CD14-positive monocyte (primary cell): ENCODE results near the gene PEAK1. TPM values are rescaled to one million over a fixed set of nuclear protein-coding genes. Genes with fewer than 3 reads are reported as not detected.

Experiments used
- DNase-seq, 3 donors: peaks; one replicate each; pipeline ENCODE4 v3.0.0-alpha.2; 2011 to 2022
- H2AFZ ChIP-seq: 2 replicates; pipeline ENCODE4 v1.6.0; 2012; ENCODE audit warnings: mild to moderate bottlenecking, low read depth, low read length, inconsistent platforms; ENCODE audit not compliant: insufficient read depth, poor library complexity, severe bottlenecking
- H3K27ac ChIP-seq, 2 donors: 1 replicate in 1 of 2; 2 replicates in 1 of 2; pipeline ENCODE4 v1.5.1; 2012 to 2013; ENCODE audit warnings: low read length in 2 of 2, control low read depth in 1 of 2, inconsistent platforms in 1 of 2, low read depth in 1 of 2, mild to moderate bottlenecking in 1 of 2
- H3K27me3 ChIP-seq, 2 donors: one replicate each; pipeline versions ENCODE4 v1.6.0 to v1.6.1; 2011 to 2013; ENCODE audit warnings: low read length in 2 of 2; ENCODE audit not compliant: control insufficient read depth in 2 of 2, insufficient read depth in 2 of 2
- H3K36me3 ChIP-seq, 2 donors: replicated peaks in 1 of 2; 1 replicate in 1 of 2; 2 replicates in 1 of 2; pipeline versions ENCODE4 v1.5.1 to v1.6.1; 2012 to 2013; ENCODE audit warnings: low read length in 2 of 2, control low read depth in 1 of 2, inconsistent platforms in 1 of 2, mild to moderate bottlenecking in 1 of 2; ENCODE audit not compliant: insufficient read depth in 2 of 2, control insufficient read depth in 1 of 2
- H3K4me1 ChIP-seq, 2 donors: 1 replicate in 1 of 2; 2 replicates in 1 of 2; pipeline versions ENCODE4 v1.5.1 to v1.6.1; 2012 to 2013; ENCODE audit warnings: low read length in 2 of 2, control low read depth in 1 of 2, inconsistent platforms in 1 of 2, mild to moderate bottlenecking in 1 of 2, moderate library complexity in 1 of 2; ENCODE audit not compliant: insufficient read depth in 2 of 2, control insufficient read depth in 1 of 2
- H3K4me2 ChIP-seq: replicated peaks from 2 replicates; pipeline ENCODE3; 2012; ENCODE audit warnings: low read length, moderate library complexity, mild to moderate bottlenecking; ENCODE audit not compliant: poor library complexity, severe bottlenecking; ENCODE audit errors: extremely low read depth
- H3K4me3 ChIP-seq, 3 experiments: fragments of 200-600 bp in 1 of 3; sonication (generic) in 1 of 3; replicated peaks in 1 of 3; 1 replicate in 2 of 3; 2 replicates in 1 of 3; pipeline ENCODE4 v1.5.1; 2011 to 2013; ENCODE audit warnings: low read length in 3 of 3, mild to moderate bottlenecking in 3 of 3, control low read depth in 2 of 3, low read depth in 2 of 3, inconsistent platforms in 1 of 3, moderate library complexity in 1 of 3
- H3K79me2 ChIP-seq: 2 replicates; pipeline ENCODE4 v1.6.0; 2012; ENCODE audit warnings: mild to moderate bottlenecking, control low read depth, inconsistent platforms, low read length, moderate library complexity; ENCODE audit not compliant: insufficient read depth
- H3K9ac ChIP-seq: 2 replicates; pipeline ENCODE4 v1.6.0; 2017; ENCODE audit warnings: low read length, mild to moderate bottlenecking; ENCODE audit not compliant: insufficient read depth, poor library complexity, severe bottlenecking
- H3K9me3 ChIP-seq, 2 donors: replicated peaks in 1 of 2; 1 replicate in 1 of 2; 2 replicates in 1 of 2; pipeline versions ENCODE4 v1.5.1 to v1.6.1; 2012 to 2013; ENCODE audit warnings: low read length in 2 of 2, control low read depth in 1 of 2; ENCODE audit not compliant: control insufficient read depth in 1 of 2, insufficient read depth in 1 of 2
- H4K20me1 ChIP-seq: 2 replicates; pipeline ENCODE4 v1.6.0; 2012; ENCODE audit warnings: mild to moderate bottlenecking, low read length, control low read depth, moderate library complexity; ENCODE audit not compliant: insufficient read depth
- H3K27ac Mint-ChIP-seq, 7 donors: one replicate each; pipeline ENCODE4 v1.8.0; 2020; ENCODE audit warnings: mild to moderate bottlenecking in 7 of 7, mixed read lengths in 7 of 7, moderate library complexity in 6 of 7, inconsistent platforms in 2 of 7
- H3K27me3 Mint-ChIP-seq, 3 donors: one replicate each; pipeline ENCODE4 v1.8.0; 2021 to 2022; ENCODE audit warnings: low read depth in 3 of 3, mild to moderate bottlenecking in 3 of 3, mixed read lengths in 3 of 3, moderate library complexity in 3 of 3, inconsistent platforms in 1 of 3
- H3K36me3 Mint-ChIP-seq, 2 donors: one replicate each; pipeline ENCODE4 v1.8.0; 2020; ENCODE audit warnings: mixed read lengths in 2 of 2, inconsistent platforms in 1 of 2, mild to moderate bottlenecking in 1 of 2
- H3K4me1 Mint-ChIP-seq: one replicate; pipeline ENCODE4 v1.8.0; 2020; ENCODE audit warnings: mild to moderate bottlenecking, mixed read lengths
- H3K4me3 Mint-ChIP-seq, 2 donors: one replicate each; pipeline ENCODE4 v1.8.0; 2020; ENCODE audit warnings: mild to moderate bottlenecking in 2 of 2, mixed read lengths in 2 of 2, moderate library complexity in 1 of 2
- H3K9me3 Mint-ChIP-seq, 7 donors: one replicate each; pipeline ENCODE4 v1.8.0; 2020 to 2022; ENCODE audit warnings: mixed read lengths in 7 of 7, mild to moderate bottlenecking in 6 of 7, moderate library complexity in 6 of 7, inconsistent platforms in 2 of 7
- CTCF ChIP-seq: fragments of 200-600 bp; IDR thresholded peaks from one replicate; pipeline ENCODE4 v1.8.0; 2022; ENCODE audit warnings: antibody characterized with exemption, mild to moderate bottlenecking
- WGBS: methylation state at CpG from one replicate; pipeline ENCODE4 v1.1.5; 2013; ENCODE audit warnings: missing lambda C conversion rate; ENCODE audit not compliant: insufficient coverage; 5-methylcytosine and 5-hydroxymethylcytosine counted together
- intact Hi-C, 2 donors: fragments of 100-400 bp; cut with micrococcal nuclease; formaldehyde crosslinking; loops; one replicate each; pipeline versions ENCODE4 v1.15.0 to v1.15.1; 2023
- polyA plus RNA-seq, 3 donors: library from polyadenylated mRNA; depleted of rRNA in 1 of 3; unstranded in 2 of 3; stranded (reverse) in 1 of 3; fragments of 300-500 nt in 2 of 3; fragments of >200 nt in 1 of 3; fragmentation: Illumina TruSeq in 2 of 3; gene quantifications; 1 replicate in 2 of 3; 2 replicates in 1 of 3; pipeline ENCODE4 v1.2.3, GENCODE V29; 2012 to 2021

The PEAK1 gene
- polyA plus RNA-seq, 3 donors, result 0.85 to 8.7 (median 1.1) TPM

- Mint-ChIP-seq H3K36me3 (no peaks in the 10 kb centered on the region), H3K27me3 (peaks cover 0 to 2% (median 0%) of the 10 kb centered on the region in 3 donors), H3K9me3 (peaks cover 0 to 5% (median 0%) of the 10 kb centered on the region in 7 donors), H3K4me1 (no peaks in the 10 kb centered on the region), H3K4me3 (no peak overlapping the region), H3K27ac (no peak overlapping the region)
- Histone ChIP-seq H3K4me1 (no peaks in the 10 kb centered on the region), H3K27ac (no peak overlapping the region), H3K79me2 (no peaks in the 10 kb centered on the region), H3K4me2 (no peak overlapping the region), H3K9me3 (no peaks in the 10 kb centered on the region), H3K9ac (no peak overlapping the region), H2AFZ (no peak overlapping the region), H4K20me1 (peaks cover under 1% of the 10 kb centered on the region), H3K4me3 (no peak overlapping the region), H3K36me3 (no peaks in the 10 kb centered on the region), H3K27me3 (no peaks in the 10 kb centered on the region)
- no peak for TF ChIP-seq CTCF
- intact Hi-C loops, result no loop called here
- no CpG with 5 or more reads among the region's 1 CpG for WGBS
- DNase-seq, result no peak
Observed at GRCh38 chr15:77375133-77375532, 44.8 kb downstream of the PEAK1 start.

GRCh38 chr15:77373441-77373840 is 46.5 kb downstream of the PEAK1 start:
- Mint-ChIP-seq H3K9me3 (peaks cover 0 to 5% (median 0%) of the 10 kb centered on the region in 7 donors), H3K27ac (no peak overlapping the region), H3K4me3 (no peak overlapping the region), H3K36me3 (no peaks in the 10 kb centered on the region), H3K27me3 (peaks cover 0 to 2% (median 0%) of the 10 kb centered on the region in 3 donors), H3K4me1 (no peaks in the 10 kb centered on the region)
- intact Hi-C loops, result no loop called here
- DNase-seq, result no peak
- Histone ChIP-seq H3K27ac (no peak overlapping the region), H2AFZ (no peak overlapping the region), H3K9me3 (no peaks in the 10 kb centered on the region), H3K9ac (no peak overlapping the region), H3K4me3 (no peak overlapping the region), H4K20me1 (peaks cover 4% of the 10 kb centered on the region), H3K36me3 (no peaks in the 10 kb centered on the region), H3K79me2 (no peaks in the 10 kb centered on the region), H3K4me2 (no peak overlapping the region), H3K27me3 (no peaks in the 10 kb centered on the region), H3K4me1 (no peaks in the 10 kb centered on the region)
- TF ChIP-seq CTCF, result no peak
- no CpG with 5 or more reads among the region's 4 CpGs for WGBS
